WTC11 (cell line): ENCODE data around the gene VEPH1. TPM values are rescaled to one million over a fixed set of nuclear protein-coding genes. Genes with fewer than 3 reads are reported as not detected.

ENCODE experiments used
- ATAC-seq: fragments of 200-7000 bp; cut with Tn5 transposase; 2 replicates; pipeline ENCODE4 v1.10.0; 2021; ENCODE audit warnings: mild to moderate bottlenecking, moderate library complexity
- CTCF ChIA-PET: fragments of 300-600 bp; sonication (Branson Sonifier 250); formaldehyde crosslinking; loops from one replicate; lab custom pipeline; 2021; ENCODE audit warnings: antibody characterized with exemption; lab: Charles Lee
- POLR2A ChIA-PET: fragments of 350-600 bp; sonication (Branson Sonifier 250); formaldehyde crosslinking; loops from one replicate; lab custom pipeline; 2021; ENCODE audit warnings: antibody characterized with exemption; lab: Charles Lee
- DNase-seq: peaks from one replicate; pipeline ENCODE4 v3.0.0; 2021; ENCODE audit warnings: low spot score
- H3K27ac Mint-ChIP-seq: 2 replicates; pipeline ENCODE4 v1.8.0; 2021; ENCODE audit warnings: mixed read lengths
- H3K27me3 Mint-ChIP-seq: 2 replicates; pipeline ENCODE4 v1.8.0; 2021; ENCODE audit warnings: low read depth, mild to moderate bottlenecking, moderate library complexity, mixed read lengths
- H3K36me3 Mint-ChIP-seq: 2 replicates; pipeline ENCODE4 v1.8.0; 2021; ENCODE audit warnings: mixed read lengths
- H3K4me1 Mint-ChIP-seq: 2 replicates; pipeline ENCODE4 v1.8.0; 2022; ENCODE audit warnings: mixed read lengths
- H3K4me3 Mint-ChIP-seq: 2 replicates; pipeline ENCODE4 v1.8.0; 2021; ENCODE audit warnings: mild to moderate bottlenecking, moderate library complexity, mixed read lengths
- H3K9me3 Mint-ChIP-seq: 2 replicates; pipeline ENCODE4 v1.8.0; 2021; ENCODE audit warnings: mixed read lengths
- CBFB ChIP-seq: sonication (generic); formaldehyde crosslinking; IDR thresholded peaks from 2 replicates; pipeline ENCODE4 v1.8.1; 2022; ENCODE audit warnings: mild to moderate bottlenecking, low read depth, missing genetic modification reagents
- CREB1 ChIP-seq: sonication (generic); formaldehyde crosslinking; IDR thresholded peaks from 2 replicates; pipeline ENCODE4 v1.8.0; 2023; ENCODE audit warnings: mild to moderate bottlenecking, missing genetic modification reagents
- NR2C2 ChIP-seq: sonication (generic); formaldehyde crosslinking; IDR thresholded peaks from 2 replicates; pipeline ENCODE4 v1.8.0; 2022; ENCODE audit warnings: mild to moderate bottlenecking, missing genetic modification reagents
- NR3C1 ChIP-seq: sonication (generic); formaldehyde crosslinking; conservative IDR thresholded peaks from 2 replicates; pipeline ENCODE4 v1.8.1; 2023; ENCODE audit warnings: low read depth, mild to moderate bottlenecking, missing genetic modification reagents
- ZNF671 ChIP-seq: fragments of 250-450 bp; sonication (Bioruptor Pico); IDR thresholded peaks from 2 replicates; pipeline ENCODE4 v1.8.0; 2021; ENCODE audit warnings: mild to moderate bottlenecking
- total RNA-seq: library from RNA; stranded (reverse); gene quantifications from 3 replicates; pipeline ENCODE4 v1.2.3, GENCODE V29; 2021
- TF ChIP-seq, protein P1 (sequence below): fragments of 250-450 bp; sonication (Bioruptor Pico); IDR thresholded peaks from 2 replicates; pipeline ENCODE4 v1.9.0; 2021; ENCODE audit warnings: mild to moderate bottlenecking
- TF ChIP-seq, protein P2 (sequence below): sonication (generic); formaldehyde crosslinking; IDR thresholded peaks from 2 replicates; pipeline ENCODE4 v1.8.0; 2023; ENCODE audit warnings: missing genetic modification reagents
- TF ChIP-seq, protein P3 (sequence below): sonication (generic); formaldehyde crosslinking; IDR thresholded peaks from 2 replicates; pipeline ENCODE4 v1.8.0; 2023; ENCODE audit warnings: mild to moderate bottlenecking, missing genetic modification reagents
- TF ChIP-seq, protein P4 (sequence below): sonication (generic); formaldehyde crosslinking; IDR thresholded peaks from 2 replicates; pipeline ENCODE4 v1.8.1; 2023; ENCODE audit warnings: mild to moderate bottlenecking, missing genetic modification reagents, borderline replicate concordance
- TF ChIP-seq, protein P5 (sequence below): sonication (generic); formaldehyde crosslinking; IDR thresholded peaks from 2 replicates; pipeline ENCODE4 v1.8.0; 2022; ENCODE audit warnings: mild to moderate bottlenecking, missing genetic modification reagents
- TF ChIP-seq, protein P6 (sequence below): fragments of 250-450 bp; sonication (Bioruptor Pico); IDR thresholded peaks from 2 replicates; pipeline ENCODE4 v1.9.0; 2021; ENCODE audit warnings: moderate library complexity, mild to moderate bottlenecking, inconsistent platforms, borderline replicate concordance

Gene VEPH1
- total RNA-seq, 1 experiment from 2014 or later, result 10.8 TPM

DNA sequence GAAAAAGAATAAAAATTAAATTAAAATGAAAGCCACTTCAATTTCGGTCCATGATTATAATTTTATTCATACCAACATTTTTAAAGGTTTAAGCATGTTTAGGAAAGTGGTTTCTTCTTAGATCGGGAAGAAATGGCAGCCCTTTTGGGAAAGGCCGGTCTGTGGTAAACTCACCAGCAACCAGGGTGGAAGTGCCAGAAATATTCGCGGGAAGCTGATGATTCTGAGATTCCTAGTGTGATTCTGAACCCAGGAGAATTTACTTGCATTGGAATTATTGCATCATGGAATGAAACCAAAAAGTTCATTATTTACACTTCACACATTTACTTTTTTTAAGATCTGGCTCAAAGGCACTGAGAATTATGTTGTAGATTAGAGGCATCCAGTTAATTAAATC, 246.1 kb downstream of the VEPH1 start:
- no peaks in the 10 kb centered on the region; the same call in 1 of the 2 replicates for H3K9me3 Mint-ChIP-seq
- H3K27ac Mint-ChIP-seq, result no peak overlapping the region

More for the DNA sequence above, 246.1 kb downstream of the VEPH1 start:
- Mint-ChIP-seq H3K27me3 (no peaks in the 10 kb centered on the region), H3K4me3 (no peak overlapping the region), H3K36me3 (no peaks in the 10 kb centered on the region), H3K4me1 (peaks cover 48% of the 10 kb centered on the region)
- POLR2A ChIA-PET, result no interaction called here
- no peak for ATAC-seq
- CTCF ChIA-PET, result interaction anchor here (1.5 kb wide), 1 partner anchor 90 kb away, joined by 5 read pairs; no protein-coding TSS in a partner anchor
- TF ChIP-seq, protein P1, sequence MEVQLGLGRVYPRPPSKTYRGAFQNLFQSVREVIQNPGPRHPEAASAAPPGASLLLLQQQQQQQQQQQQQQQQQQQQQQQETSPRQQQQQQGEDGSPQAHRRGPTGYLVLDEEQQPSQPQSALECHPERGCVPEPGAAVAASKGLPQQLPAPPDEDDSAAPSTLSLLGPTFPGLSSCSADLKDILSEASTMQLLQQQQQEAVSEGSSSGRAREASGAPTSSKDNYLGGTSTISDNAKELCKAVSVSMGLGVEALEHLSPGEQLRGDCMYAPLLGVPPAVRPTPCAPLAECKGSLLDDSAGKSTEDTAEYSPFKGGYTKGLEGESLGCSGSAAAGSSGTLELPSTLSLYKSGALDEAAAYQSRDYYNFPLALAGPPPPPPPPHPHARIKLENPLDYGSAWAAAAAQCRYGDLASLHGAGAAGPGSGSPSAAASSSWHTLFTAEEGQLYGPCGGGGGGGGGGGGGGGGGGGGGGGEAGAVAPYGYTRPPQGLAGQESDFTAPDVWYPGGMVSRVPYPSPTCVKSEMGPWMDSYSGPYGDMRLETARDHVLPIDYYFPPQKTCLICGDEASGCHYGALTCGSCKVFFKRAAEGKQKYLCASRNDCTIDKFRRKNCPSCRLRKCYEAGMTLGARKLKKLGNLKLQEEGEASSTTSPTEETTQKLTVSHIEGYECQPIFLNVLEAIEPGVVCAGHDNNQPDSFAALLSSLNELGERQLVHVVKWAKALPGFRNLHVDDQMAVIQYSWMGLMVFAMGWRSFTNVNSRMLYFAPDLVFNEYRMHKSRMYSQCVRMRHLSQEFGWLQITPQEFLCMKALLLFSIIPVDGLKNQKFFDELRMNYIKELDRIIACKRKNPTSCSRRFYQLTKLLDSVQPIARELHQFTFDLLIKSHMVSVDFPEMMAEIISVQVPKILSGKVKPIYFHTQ (CRISPR knock-in tag), result no peak
- TF ChIP-seq NR2C2 (CRISPR knock-in tag) (no peak), NR3C1 (no peak), CBFB (no peak), ZNF671 (CRISPR knock-in tag) (no peak), CREB1 (CRISPR knock-in tag) (no peak)
- TF ChIP-seq, protein P2, sequence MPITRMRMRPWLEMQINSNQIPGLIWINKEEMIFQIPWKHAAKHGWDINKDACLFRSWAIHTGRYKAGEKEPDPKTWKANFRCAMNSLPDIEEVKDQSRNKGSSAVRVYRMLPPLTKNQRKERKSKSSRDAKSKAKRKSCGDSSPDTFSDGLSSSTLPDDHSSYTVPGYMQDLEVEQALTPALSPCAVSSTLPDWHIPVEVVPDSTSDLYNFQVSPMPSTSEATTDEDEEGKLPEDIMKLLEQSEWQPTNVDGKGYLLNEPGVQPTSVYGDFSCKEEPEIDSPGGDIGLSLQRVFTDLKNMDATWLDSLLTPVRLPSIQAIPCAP (CRISPR knock-in tag), result no peak
- TF ChIP-seq, protein P3, sequence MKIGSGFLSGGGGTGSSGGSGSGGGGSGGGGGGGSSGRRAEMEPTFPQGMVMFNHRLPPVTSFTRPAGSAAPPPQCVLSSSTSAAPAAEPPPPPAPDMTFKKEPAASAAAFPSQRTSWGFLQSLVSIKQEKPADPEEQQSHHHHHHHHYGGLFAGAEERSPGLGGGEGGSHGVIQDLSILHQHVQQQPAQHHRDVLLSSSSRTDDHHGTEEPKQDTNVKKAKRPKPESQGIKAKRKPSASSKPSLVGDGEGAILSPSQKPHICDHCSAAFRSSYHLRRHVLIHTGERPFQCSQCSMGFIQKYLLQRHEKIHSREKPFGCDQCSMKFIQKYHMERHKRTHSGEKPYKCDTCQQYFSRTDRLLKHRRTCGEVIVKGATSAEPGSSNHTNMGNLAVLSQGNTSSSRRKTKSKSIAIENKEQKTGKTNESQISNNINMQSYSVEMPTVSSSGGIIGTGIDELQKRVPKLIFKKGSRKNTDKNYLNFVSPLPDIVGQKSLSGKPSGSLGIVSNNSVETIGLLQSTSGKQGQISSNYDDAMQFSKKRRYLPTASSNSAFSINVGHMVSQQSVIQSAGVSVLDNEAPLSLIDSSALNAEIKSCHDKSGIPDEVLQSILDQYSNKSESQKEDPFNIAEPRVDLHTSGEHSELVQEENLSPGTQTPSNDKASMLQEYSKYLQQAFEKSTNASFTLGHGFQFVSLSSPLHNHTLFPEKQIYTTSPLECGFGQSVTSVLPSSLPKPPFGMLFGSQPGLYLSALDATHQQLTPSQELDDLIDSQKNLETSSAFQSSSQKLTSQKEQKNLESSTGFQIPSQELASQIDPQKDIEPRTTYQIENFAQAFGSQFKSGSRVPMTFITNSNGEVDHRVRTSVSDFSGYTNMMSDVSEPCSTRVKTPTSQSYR (CRISPR knock-in tag), result no peak
- TF ChIP-seq, protein P4, sequence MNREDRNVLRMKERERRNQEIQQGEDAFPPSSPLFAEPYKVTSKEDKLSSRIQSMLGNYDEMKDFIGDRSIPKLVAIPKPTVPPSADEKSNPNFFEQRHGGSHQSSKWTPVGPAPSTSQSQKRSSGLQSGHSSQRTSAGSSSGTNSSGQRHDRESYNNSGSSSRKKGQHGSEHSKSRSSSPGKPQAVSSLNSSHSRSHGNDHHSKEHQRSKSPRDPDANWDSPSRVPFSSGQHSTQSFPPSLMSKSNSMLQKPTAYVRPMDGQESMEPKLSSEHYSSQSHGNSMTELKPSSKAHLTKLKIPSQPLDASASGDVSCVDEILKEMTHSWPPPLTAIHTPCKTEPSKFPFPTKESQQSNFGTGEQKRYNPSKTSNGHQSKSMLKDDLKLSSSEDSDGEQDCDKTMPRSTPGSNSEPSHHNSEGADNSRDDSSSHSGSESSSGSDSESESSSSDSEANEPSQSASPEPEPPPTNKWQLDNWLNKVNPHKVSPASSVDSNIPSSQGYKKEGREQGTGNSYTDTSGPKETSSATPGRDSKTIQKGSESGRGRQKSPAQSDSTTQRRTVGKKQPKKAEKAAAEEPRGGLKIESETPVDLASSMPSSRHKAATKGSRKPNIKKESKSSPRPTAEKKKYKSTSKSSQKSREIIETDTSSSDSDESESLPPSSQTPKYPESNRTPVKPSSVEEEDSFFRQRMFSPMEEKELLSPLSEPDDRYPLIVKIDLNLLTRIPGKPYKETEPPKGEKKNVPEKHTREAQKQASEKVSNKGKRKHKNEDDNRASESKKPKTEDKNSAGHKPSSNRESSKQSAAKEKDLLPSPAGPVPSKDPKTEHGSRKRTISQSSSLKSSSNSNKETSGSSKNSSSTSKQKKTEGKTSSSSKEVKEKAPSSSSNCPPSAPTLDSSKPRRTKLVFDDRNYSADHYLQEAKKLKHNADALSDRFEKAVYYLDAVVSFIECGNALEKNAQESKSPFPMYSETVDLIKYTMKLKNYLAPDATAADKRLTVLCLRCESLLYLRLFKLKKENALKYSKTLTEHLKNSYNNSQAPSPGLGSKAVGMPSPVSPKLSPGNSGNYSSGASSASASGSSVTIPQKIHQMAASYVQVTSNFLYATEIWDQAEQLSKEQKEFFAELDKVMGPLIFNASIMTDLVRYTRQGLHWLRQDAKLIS (CRISPR knock-in tag), result no peak
- TF ChIP-seq, protein P5, sequence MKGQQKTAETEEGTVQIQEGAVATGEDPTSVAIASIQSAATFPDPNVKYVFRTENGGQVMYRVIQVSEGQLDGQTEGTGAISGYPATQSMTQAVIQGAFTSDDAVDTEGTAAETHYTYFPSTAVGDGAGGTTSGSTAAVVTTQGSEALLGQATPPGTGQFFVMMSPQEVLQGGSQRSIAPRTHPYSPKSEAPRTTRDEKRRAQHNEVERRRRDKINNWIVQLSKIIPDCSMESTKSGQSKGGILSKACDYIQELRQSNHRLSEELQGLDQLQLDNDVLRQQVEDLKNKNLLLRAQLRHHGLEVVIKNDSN (CRISPR knock-in tag), result no peak
- TF ChIP-seq, protein P6, sequence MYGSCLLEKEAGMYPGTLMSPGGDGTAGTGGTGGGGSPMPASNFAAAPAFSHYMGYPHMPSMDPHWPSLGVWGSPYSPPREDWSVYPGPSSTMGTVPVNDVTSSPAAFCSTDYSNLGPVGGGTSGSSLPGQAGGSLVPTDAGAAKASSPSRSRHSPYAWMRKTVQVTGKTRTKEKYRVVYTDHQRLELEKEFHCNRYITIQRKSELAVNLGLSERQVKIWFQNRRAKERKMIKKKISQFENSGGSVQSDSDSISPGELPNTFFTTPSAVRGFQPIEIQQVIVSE (CRISPR knock-in tag), result no peak
- DNase-seq, result no peak
